Liver (tissue), 3 donors: ENCODE data around the gene PLB1.

Source experiments
- ATF3 ChIP-seq: IDR thresholded peaks from 2 replicates; pipeline ENCODE4 v1.6.1; 2016; ENCODE audit warnings: antibody characterized with exemption
- CTCF ChIP-seq: fragments of 150-350 bp; IDR thresholded peaks from 2 replicates; pipeline ENCODE4 v1.5.1; 2017; ENCODE audit warnings: improper control_type of control experiment, low read depth, low read length; ENCODE audit not compliant: missing input control
- GABPA ChIP-seq, 2 donors: IDR thresholded peaks in 1 of 2; conservative IDR thresholded peaks in 1 of 2; 2 replicates each; pipeline ENCODE4 v1.6.1; 2016; ENCODE audit warnings: antibody characterized with exemption in 2 of 2, mild to moderate bottlenecking in 1 of 2, moderate library complexity in 1 of 2
- HNF4A ChIP-seq, 2 donors: conservative IDR thresholded peaks; 2 replicates each; pipeline ENCODE4 v1.6.1; 2016; ENCODE audit warnings: antibody characterized with exemption in 2 of 2, mild to moderate bottlenecking in 2 of 2
- JUND ChIP-seq, 2 donors: IDR thresholded peaks; 2 replicates each; pipeline ENCODE4 v1.6.1; 2016; ENCODE audit warnings: antibody characterized with exemption in 2 of 2
- MAX ChIP-seq: IDR thresholded peaks from 2 replicates; pipeline ENCODE4 v1.6.1; 2016; ENCODE audit warnings: antibody characterized with exemption
- NR2F2 ChIP-seq: IDR thresholded peaks from 2 replicates; pipeline ENCODE4 v1.6.1; 2016; ENCODE audit warnings: antibody characterized with exemption
- RAD21 ChIP-seq, 2 donors: IDR thresholded peaks; 2 replicates each; pipeline ENCODE4 v1.6.1; 2016; ENCODE audit warnings: antibody characterized with exemption in 2 of 2, mild to moderate bottlenecking in 2 of 2
- REST ChIP-seq: IDR thresholded peaks from 2 replicates; pipeline ENCODE4 v1.6.1; 2016; ENCODE audit warnings: antibody characterized with exemption, mild to moderate bottlenecking
- SP1 ChIP-seq: IDR thresholded peaks from 2 replicates; pipeline ENCODE4 v1.6.1; 2018; ENCODE audit warnings: antibody characterized with exemption, mild to moderate bottlenecking
- TAF1 ChIP-seq: conservative IDR thresholded peaks from 2 replicates; pipeline ENCODE4 v1.6.1; 2016; ENCODE audit warnings: antibody characterized with exemption, mild to moderate bottlenecking
- YY1 ChIP-seq: IDR thresholded peaks from 2 replicates; pipeline ENCODE4 v1.6.1; 2016; ENCODE audit warnings: antibody characterized with exemption, mild to moderate bottlenecking
- ZBTB33 ChIP-seq: IDR thresholded peaks from 2 replicates; pipeline ENCODE4 v1.6.1; 2016; ENCODE audit warnings: antibody characterized with exemption
- donor health status: healthy.
- donor health status: healthy.

GRCh38 chr2:28693223-28693622 lies 197.4 kb downstream of the PLB1 start:
- TF ChIP-seq YY1 (no peak), CTCF (no peak), HNF4A (conservative IDR thresholded peaks at IDR 0.05) (no peak), GABPA (IDR thresholded peaks at IDR 0.05 in 1 of 2, conservative IDR thresholded peaks at IDR 0.05 in 1 of 2) (no peak), SP1 (no peak), MAX (no peak), ZBTB33 (no peak), TAF1 (no peak), ATF3 (no peak), REST (no peak), RAD21 (IDR thresholded peaks at IDR 0.05) (no peak), JUND (IDR thresholded peaks at IDR 0.05) (no peak), NR2F2 (no peak)
